Trophoblast cell (in vitro differentiated cells and primary cell): ENCODE data around the gene VENTX.

Experiments
- DNase-seq, 2 donors: peaks; one replicate each; pipeline ENCODE4 v3.0.0-alpha.2; 2016
- H2AFZ ChIP-seq: 2 replicates; pipeline ENCODE4 v1.6.1; 2013; ENCODE audit warnings: low read length, moderate library complexity, mild to moderate bottlenecking; ENCODE audit not compliant: insufficient read depth, poor library complexity
- H2AK5ac ChIP-seq: 2 replicates; pipeline ENCODE4 v1.6.1; 2013; ENCODE audit warnings: mild to moderate bottlenecking, low read length
- H2BK120ac ChIP-seq: 2 replicates; pipeline ENCODE4 v1.6.1; 2013; ENCODE audit warnings: low read length, mild to moderate bottlenecking, moderate library complexity; ENCODE audit not compliant: insufficient read depth, poor library complexity
- H2BK12ac ChIP-seq: 2 replicates; pipeline ENCODE4 v1.6.1; 2013; ENCODE audit warnings: mild to moderate bottlenecking, low read length, moderate library complexity
- H2BK5ac ChIP-seq: 2 replicates; pipeline ENCODE4 v1.6.1; 2013; ENCODE audit warnings: low read length, low read depth, moderate library complexity, mild to moderate bottlenecking; ENCODE audit not compliant: poor library complexity
- H3K14ac ChIP-seq: 2 replicates; pipeline ENCODE4 v1.6.1; 2013; ENCODE audit warnings: mild to moderate bottlenecking, low read length
- H3K18ac ChIP-seq: 2 replicates; pipeline ENCODE4 v1.6.1; 2013; ENCODE audit warnings: mild to moderate bottlenecking, low read length
- H3K23ac ChIP-seq: 2 replicates; pipeline ENCODE4 v1.6.1; 2013; ENCODE audit warnings: low read length
- H3K27ac ChIP-seq: 2 replicates; pipeline ENCODE4 v1.5.1; 2013; ENCODE audit warnings: low read depth, mild to moderate bottlenecking, inconsistent platforms, low read length, moderate library complexity
- H3K27me3 ChIP-seq: 2 replicates; pipeline ENCODE4 v1.6.1; 2013; ENCODE audit warnings: inconsistent platforms, mild to moderate bottlenecking, low read length, moderate library complexity; ENCODE audit not compliant: insufficient read depth
- H3K36me3 ChIP-seq, 2 experiments: 1 replicate in 1 of 2; 2 replicates in 1 of 2; pipeline ENCODE4 v1.6.1; 2013; ENCODE audit warnings: low read length in 2 of 2, mild to moderate bottlenecking in 2 of 2, moderate library complexity in 1 of 2; ENCODE audit not compliant: insufficient read depth in 2 of 2, control insufficient read depth in 1 of 2
- H3K4ac ChIP-seq: 2 replicates; pipeline ENCODE4 v1.6.1; 2013; ENCODE audit warnings: low read depth, mild to moderate bottlenecking, low read length, moderate library complexity
- H3K4me1 ChIP-seq, 2 experiments: 1 replicate in 1 of 2; 2 replicates in 1 of 2; pipeline ENCODE4 v1.6.1; 2013; ENCODE audit warnings: low read length in 2 of 2, mild to moderate bottlenecking in 2 of 2, moderate library complexity in 1 of 2; ENCODE audit not compliant: insufficient read depth in 2 of 2, control insufficient read depth in 1 of 2
- H3K4me2 ChIP-seq: 2 replicates; pipeline ENCODE4 v1.6.1; 2013; ENCODE audit warnings: inconsistent platforms, mild to moderate bottlenecking, low read length, moderate library complexity
- H3K4me3 ChIP-seq: 2 replicates; pipeline ENCODE4 v1.5.1; 2013; ENCODE audit warnings: mild to moderate bottlenecking, low read depth, low read length, inconsistent platforms
- H3K79me1 ChIP-seq: one replicate; pipeline ENCODE4 v1.6.1; 2013; ENCODE audit warnings: low read length
- H3K79me2 ChIP-seq: 2 replicates; pipeline ENCODE4 v1.6.1; 2013; ENCODE audit warnings: low read length, mild to moderate bottlenecking; ENCODE audit not compliant: control insufficient read depth, insufficient read depth, poor library complexity
- H3K9ac ChIP-seq: 2 replicates; pipeline ENCODE4 v1.6.1; 2013; ENCODE audit warnings: mild to moderate bottlenecking, low read length
- H3K9me3 ChIP-seq: 2 replicates; pipeline ENCODE4 v1.6.1; 2013; ENCODE audit warnings: low read depth, mild to moderate bottlenecking, control low read depth, inconsistent platforms, low read length; ENCODE audit not compliant: insufficient read depth
- H4K12ac ChIP-seq: 2 replicates; pipeline ENCODE4 v1.6.1; 2013; ENCODE audit warnings: low read depth, mild to moderate bottlenecking, low read length, moderate library complexity
- H4K8ac ChIP-seq: 2 replicates; pipeline ENCODE4 v1.6.1; 2013; ENCODE audit warnings: low read depth, mild to moderate bottlenecking, low read length, moderate library complexity
- H4K91ac ChIP-seq: one replicate; pipeline ENCODE4 v1.6.1; 2013; ENCODE audit warnings: low read depth, mild to moderate bottlenecking, low read length, moderate library complexity
- WGBS: extraction: QIAGEN DNeasy Blood & Tissue Kit; methylation state at CpG from one replicate; pipeline ENCODE4 v1.1.7; 2013; ENCODE audit warnings: missing lambda C conversion rate; ENCODE audit not compliant: insufficient read length, insufficient coverage; ENCODE audit errors: extremely low coverage; 5-methylcytosine and 5-hydroxymethylcytosine counted together

The VENTX gene

GRCh38 chr10:133247681-133248333 is 10.2 kb downstream of the VENTX start:
- Histone ChIP-seq H2AFZ (no peak overlapping the region), H3K14ac (no peak overlapping the region), H2BK5ac (no peak overlapping the region), H3K9me3 (peaks cover 7% of the 10 kb centered on the region), H3K27me3 (no peaks in the 10 kb centered on the region), H3K79me2 (no peaks in the 10 kb centered on the region), H4K91ac (no peak overlapping the region), H4K8ac (no peak overlapping the region), H3K79me1 (peaks cover 2% of the 10 kb centered on the region), H3K4me2 (no peak overlapping the region), H3K36me3 (no peaks in the 10 kb centered on the region), H2AK5ac (no peak overlapping the region), H2BK120ac (no peak overlapping the region), H3K4me3 (no peak overlapping the region), H3K9ac (no peak overlapping the region), H2BK12ac (no peak overlapping the region), H3K4me1 (peaks cover 0 to 3% of the 10 kb centered on the region in 2 experiments), H4K12ac (no peak overlapping the region), H3K23ac (no peak overlapping the region), H3K18ac (no peak overlapping the region), H3K4ac (no peak overlapping the region), H3K27ac (no peak overlapping the region)
- no CpG with 5 or more reads among the region's 36 CpGs for WGBS
- no peak for DNase-seq

GRCh38 chr10:133248334-133248715 is 10.7 kb downstream of the VENTX start:
- Histone ChIP-seq H3K23ac (no peak overlapping the region), H2BK12ac (no peak overlapping the region), H3K9me3 (peaks cover 2% of the 10 kb centered on the region), H3K27me3 (no peaks in the 10 kb centered on the region), H3K4me1 (peaks cover 0 to 3% of the 10 kb centered on the region in 2 experiments), H3K18ac (no peak overlapping the region), H3K79me1 (peaks cover 2% of the 10 kb centered on the region), H3K36me3 (no peaks in the 10 kb centered on the region), H3K79me2 (no peaks in the 10 kb centered on the region), H3K4ac (no peak overlapping the region), H2BK120ac (no peak overlapping the region), H4K91ac (no peak overlapping the region), H3K14ac (no peak overlapping the region), H2AK5ac (no peak overlapping the region), H3K9ac (no peak overlapping the region), H4K8ac (no peak overlapping the region), H2BK5ac (no peak overlapping the region), H2AFZ (no peak overlapping the region), H3K4me3 (no peak overlapping the region), H3K4me2 (no peak overlapping the region), H3K27ac (no peak overlapping the region), H4K12ac (no peak overlapping the region)
- no peak for DNase-seq
- no CpG with 5 or more reads among the region's 12 CpGs for WGBS

DNA sequence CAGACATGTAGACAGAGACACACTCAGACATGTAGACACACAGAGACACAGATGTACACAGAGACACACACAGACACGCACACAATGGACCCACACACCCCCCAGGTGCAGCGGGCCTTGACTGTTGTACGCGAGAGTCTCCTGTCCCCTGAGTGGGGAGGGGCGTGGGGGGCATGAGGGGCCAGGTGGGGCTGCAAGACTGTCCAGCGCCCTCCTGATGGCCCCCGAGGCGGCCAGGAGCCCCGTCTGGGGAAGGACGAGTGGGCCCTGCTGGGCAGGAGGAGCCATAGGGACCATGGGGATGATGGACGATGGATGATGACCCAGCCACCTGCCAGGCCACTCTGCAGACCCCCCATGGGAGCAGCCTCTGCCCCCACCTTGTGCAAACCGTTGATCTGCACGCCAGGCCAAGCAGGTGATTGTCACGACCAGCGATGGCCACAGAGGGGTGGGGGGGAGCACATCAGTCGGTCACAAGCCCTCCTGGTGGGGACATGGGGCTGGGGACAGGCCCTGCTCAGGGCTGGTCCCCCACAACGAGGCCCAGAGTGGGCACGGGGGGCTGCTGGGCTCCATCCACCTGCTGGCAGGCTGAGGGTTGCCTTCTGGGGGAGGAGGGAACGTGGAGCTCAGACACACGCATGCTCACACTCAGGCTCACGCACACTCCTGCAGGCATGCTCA is 11.6 kb downstream of the VENTX start:
- no peak overlapping the region for H3K4me2 ChIP-seq
- H3K79me1 ChIP-seq = peaks cover 2% of the 10 kb centered on the region
- no peak overlapping the region for H3K9ac ChIP-seq
- H3K18ac ChIP-seq = no peak overlapping the region
- H3K4ac ChIP-seq = no peak overlapping the region
- no peak overlapping the region for H3K27ac ChIP-seq
- H2BK5ac ChIP-seq = no peak overlapping the region
- H3K27me3 ChIP-seq = no peaks in the 10 kb centered on the region
- no peak overlapping the region for H4K8ac ChIP-seq
- no peak for DNase-seq
- H4K91ac ChIP-seq = no peak overlapping the region
- H2BK12ac ChIP-seq = no peak overlapping the region
- H3K36me3 ChIP-seq = no peaks in the 10 kb centered on the region
- whole genome bisulfite sequencing = no CpG with 5 or more reads among the region's 21 CpGs
- H3K4me3 ChIP-seq = no peak overlapping the region
- H3K4me1 ChIP-seq = peaks cover 0 to 3% of the 10 kb centered on the region in 2 experiments
- peaks cover 2% of the 10 kb centered on the region for H3K9me3 ChIP-seq
- no peaks in the 10 kb centered on the region for H3K79me2 ChIP-seq
- H2AK5ac ChIP-seq = no peak overlapping the region
- no peak overlapping the region for H3K14ac ChIP-seq
- H2BK120ac ChIP-seq = no peak overlapping the region
- no peak overlapping the region for H3K23ac ChIP-seq
- no peak overlapping the region for H4K12ac ChIP-seq
- no peak overlapping the region for H2AFZ ChIP-seq

- H3K9me3 ChIP-seq = peaks cover 2% of the 10 kb centered on the region
- no peak overlapping the region for H2BK120ac ChIP-seq
- WGBS = no CpG with 5 or more reads among the region's 11 CpGs
- H3K27ac ChIP-seq = no peak overlapping the region
- no peak overlapping the region for H3K18ac ChIP-seq
- H2BK5ac ChIP-seq = no peak overlapping the region
- peaks cover 0 to 3% of the 10 kb centered on the region in 2 experiments for H3K4me1 ChIP-seq
- H3K27me3 ChIP-seq = no peaks in the 10 kb centered on the region
- no peaks in the 10 kb centered on the region for H3K79me2 ChIP-seq
- H3K79me1 ChIP-seq = no peaks in the 10 kb centered on the region
- H4K91ac ChIP-seq = no peak overlapping the region
- no peak overlapping the region for H3K14ac ChIP-seq
- DNase-seq = no peak
- H3K23ac ChIP-seq = no peak overlapping the region
- H4K12ac ChIP-seq = no peak overlapping the region
- H3K4me2 ChIP-seq = no peak overlapping the region
- no peaks in the 10 kb centered on the region for H3K36me3 ChIP-seq
- H2BK12ac ChIP-seq = no peak overlapping the region
- H4K8ac ChIP-seq = no peak overlapping the region
- H3K9ac ChIP-seq = no peak overlapping the region
- no peak overlapping the region for H2AK5ac ChIP-seq
- H3K4me3 ChIP-seq = no peak overlapping the region
- no peak overlapping the region for H3K4ac ChIP-seq
- H2AFZ ChIP-seq = no peak overlapping the region
These were observed 12.5 kb downstream of the VENTX start for GRCh38 chr10:133249975-133250754.
